Adrenal gland (tissue), 5 donors: ENCODE data around the gene GRIN3A.

ENCODE experiments used
- POLR2A ChIP-seq, 2 donors: fragments of 450-650 bp; IDR thresholded peaks; one replicate each; pipeline ENCODE4 v1.6.1; 2017; ENCODE audit warnings: antibody characterized with exemption in 2 of 2, mild to moderate bottlenecking in 2 of 2, moderate library complexity in 1 of 2
- TF ChIP-seq, protein P1 (sequence below), 6 experiments: fragments of 450-650 bp in 4 of 6; fragments of 200-600 bp in 2 of 6; sonication (generic) in 1 of 6; IDR thresholded peaks; 1 replicate in 5 of 6; 2 replicates in 1 of 6; pipeline versions ENCODE4 v1.5.1 to v1.8.0; 2016 to 2021; ENCODE audit warnings: antibody characterized with exemption in 6 of 6, mild to moderate bottlenecking in 2 of 6, moderate library complexity in 1 of 6
- donor health status: DM: no; HTN: no; CAD: no.

- TF ChIP-seq, protein P1, sequence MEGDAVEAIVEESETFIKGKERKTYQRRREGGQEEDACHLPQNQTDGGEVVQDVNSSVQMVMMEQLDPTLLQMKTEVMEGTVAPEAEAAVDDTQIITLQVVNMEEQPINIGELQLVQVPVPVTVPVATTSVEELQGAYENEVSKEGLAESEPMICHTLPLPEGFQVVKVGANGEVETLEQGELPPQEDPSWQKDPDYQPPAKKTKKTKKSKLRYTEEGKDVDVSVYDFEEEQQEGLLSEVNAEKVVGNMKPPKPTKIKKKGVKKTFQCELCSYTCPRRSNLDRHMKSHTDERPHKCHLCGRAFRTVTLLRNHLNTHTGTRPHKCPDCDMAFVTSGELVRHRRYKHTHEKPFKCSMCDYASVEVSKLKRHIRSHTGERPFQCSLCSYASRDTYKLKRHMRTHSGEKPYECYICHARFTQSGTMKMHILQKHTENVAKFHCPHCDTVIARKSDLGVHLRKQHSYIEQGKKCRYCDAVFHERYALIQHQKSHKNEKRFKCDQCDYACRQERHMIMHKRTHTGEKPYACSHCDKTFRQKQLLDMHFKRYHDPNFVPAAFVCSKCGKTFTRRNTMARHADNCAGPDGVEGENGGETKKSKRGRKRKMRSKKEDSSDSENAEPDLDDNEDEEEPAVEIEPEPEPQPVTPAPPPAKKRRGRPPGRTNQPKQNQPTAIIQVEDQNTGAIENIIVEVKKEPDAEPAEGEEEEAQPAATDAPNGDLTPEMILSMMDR (IDR thresholded peaks at IDR 0.05) = no peak
- no peak for TF ChIP-seq POLR2A (IDR thresholded peaks at IDR 0.05)
Observed at GRCh38 chr9:101683236-101683635, 55.2 kb downstream of the GRIN3A start.
